ENCODE measurements around the gene NRIP1. TPM values are rescaled to one million over a fixed set of nuclear protein-coding genes. Genes with fewer than 3 reads are reported as not detected.

Gene NRIP1
- total and polyA plus RNA-seq, 2 of the 8 experiments (the other 6 are each of a cell fraction or from before 2014, with no cell fraction given) = 1.5 to 9.3 TPM

DNA sequence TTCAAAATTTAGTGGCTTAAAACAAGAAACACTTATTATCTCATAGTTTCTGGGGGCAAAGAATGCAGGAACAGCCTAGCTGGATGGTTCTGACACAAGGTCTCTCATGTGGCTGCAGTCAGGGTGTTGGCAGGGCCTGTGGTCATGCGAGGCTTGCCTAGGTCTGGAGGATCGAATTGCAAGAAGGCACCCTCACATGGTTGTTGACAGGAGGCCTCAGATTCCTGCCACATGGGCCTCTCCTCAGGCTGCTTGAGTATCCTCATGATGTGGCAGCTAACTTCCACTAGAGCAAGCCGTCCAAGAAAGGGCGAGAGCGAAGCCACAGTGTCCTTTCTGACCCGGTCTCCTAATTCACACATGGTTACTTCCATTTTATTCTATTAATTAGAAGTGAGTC, 6.2 kb upstream of the NRIP1 start (continued):
- TF ChIP-seq HDAC2 (IDR thresholded peaks at IDR 0.05; ENCODE audit: borderline replicate concordance in 1 of 2, low read depth in 2 of 2, low read length in 2 of 2) = no peak
- no peak for TF ChIP-seq TCF12 (IDR thresholded peaks at IDR 0.05; ENCODE audit: low read depth, low read length)
